GM19193 (cell line): Measurements from ENCODE around the gene PABPN1L.

ENCODE experiments used
- POLR2A ChIP-seq: IDR thresholded peaks from 4 replicates; pipeline ENCODE4 v1.6.1; 2011; ENCODE audit not compliant: insufficient read depth, insufficient read length; ENCODE audit errors: extremely low read depth

PABPN1L gene

DNA sequence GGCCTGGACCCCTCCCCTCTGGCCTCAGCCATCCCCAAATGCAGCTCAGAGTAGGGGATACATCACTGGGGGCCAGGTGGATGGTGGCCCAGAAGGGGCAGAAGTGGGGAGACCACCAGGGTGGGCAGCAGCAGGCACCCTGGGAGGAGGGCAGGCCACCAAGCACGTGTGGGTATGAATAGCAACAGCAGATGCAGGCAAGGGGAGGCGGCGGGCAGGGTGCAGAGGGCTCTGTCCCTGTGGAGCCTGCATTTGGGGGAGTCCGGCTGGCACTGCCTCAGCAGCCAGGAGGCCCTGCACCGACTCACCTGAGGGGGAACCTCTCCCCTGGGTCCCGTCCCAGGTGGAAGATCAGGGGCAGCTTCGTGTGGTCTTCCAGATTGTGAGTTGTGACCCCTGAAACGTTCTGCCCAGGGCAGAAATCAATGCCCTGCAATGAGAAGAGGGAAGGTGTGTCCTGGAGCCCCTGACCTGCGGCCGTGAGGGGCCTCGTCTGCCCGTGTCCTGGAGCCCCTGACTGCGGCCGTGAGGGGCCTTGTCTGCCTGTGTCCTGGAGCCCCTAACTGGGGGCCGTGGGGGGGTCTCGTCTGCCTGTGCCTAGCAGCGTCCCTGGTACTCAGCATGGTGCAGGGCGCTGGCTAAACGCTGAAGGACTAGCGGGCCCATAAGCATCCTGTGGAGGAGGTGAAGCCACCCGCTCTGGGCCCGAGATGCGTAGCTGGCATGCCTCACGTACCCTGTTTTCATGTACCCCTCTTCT is 44.0 kb downstream of the PABPN1L start:
- no peak for TF ChIP-seq POLR2A

DNA sequence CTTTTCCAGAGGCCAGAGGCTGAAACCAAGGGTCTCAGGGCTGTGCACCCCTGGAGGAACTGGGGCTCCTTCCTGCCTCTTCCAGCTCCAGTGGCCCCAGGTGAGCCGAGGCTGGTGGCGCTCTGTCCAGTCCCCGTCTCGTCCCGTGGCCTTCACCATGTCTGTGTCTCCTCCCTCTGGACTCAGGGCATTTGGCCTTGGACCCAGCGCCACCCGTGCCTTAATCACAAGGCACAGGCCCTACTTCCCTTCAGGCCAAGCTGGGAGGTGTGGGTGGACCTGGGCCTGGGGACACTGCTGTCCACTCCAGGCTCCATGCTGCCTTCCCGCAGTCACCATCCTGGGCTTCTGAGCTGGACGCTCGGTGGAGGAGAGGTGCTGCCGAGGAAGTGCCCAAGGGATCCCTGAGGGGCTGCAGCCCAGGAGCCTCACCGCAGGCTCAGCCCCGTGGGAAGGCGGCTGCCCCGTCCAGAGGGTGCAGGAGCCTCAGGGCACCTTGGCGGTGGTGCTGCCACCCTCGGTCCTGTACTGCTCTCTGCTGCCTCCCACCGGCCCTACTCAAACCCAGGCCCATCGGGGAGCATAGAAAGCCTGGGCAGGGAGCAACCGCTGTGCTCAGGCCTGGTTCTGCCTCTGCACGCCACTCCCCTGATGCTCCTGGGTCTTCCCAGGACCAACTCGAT is 45.2 kb downstream of the PABPN1L start:
- no peak for TF ChIP-seq POLR2A

- no peak for TF ChIP-seq POLR2A
These were observed 46.0 kb downstream of the PABPN1L start for GRCh38 chr16:88820385-88821025.

GRCh38 chr16:88819126-88819525 is 47.3 kb downstream of the PABPN1L start:
- TF ChIP-seq POLR2A: no peak

DNA sequence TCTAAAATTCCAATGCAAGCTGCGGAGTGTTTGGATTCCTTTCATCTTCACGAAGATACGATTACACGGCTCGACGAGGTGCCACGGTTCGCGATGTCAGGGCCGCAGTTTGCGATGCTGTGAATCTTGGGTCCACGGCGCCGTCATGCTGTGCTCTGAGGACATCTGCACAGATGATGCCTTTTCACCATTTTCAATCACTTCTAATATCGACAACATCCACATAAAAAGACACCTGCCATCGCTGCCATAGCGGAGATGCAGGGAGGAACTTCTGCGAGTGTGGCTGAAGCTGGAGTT is 47.9 kb downstream of the PABPN1L start:
- no peak for TF ChIP-seq POLR2A

DNA sequence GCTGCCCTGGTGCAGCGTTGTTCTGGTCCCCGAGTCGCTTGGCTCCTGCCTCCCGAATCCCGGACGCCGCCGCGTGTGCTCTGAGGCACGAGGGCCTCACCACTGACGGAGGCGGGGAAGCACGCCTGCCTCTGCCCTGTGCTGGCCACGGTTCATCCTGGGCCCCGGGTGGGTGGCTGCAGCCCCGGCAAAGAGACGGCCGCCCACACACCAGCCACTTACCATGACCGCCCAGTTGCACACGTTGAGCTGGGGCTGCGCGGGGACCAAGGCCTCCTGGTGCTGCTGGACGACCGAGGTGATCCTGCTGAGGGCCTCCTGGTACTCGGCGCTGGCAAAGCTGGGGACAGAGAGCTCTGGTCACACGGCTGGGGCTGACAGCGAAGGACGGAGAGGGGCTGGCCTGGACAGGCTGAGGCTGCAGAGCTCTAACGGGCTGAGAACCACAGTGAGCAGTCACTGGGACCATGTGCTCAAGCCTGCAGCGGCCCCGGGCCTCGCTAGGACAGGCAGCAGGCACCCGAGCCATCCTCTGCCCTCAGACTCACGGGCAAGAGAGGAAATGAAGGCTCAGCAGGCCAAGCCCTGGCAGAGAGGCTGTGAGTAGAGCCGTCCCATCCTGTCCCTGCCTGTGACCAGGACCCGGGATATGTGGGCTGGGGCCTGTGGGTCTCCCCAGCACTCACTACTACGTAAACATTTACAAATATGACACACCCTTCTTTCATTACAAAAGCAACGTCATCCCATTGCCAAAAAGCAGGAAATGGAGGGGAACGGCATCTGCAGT is 48.5 kb downstream of the PABPN1L start:
- no peak for TF ChIP-seq POLR2A

- no peak for TF ChIP-seq POLR2A
These were observed 49.5 kb downstream of the PABPN1L start for GRCh38 chr16:88816736-88817535.

DNA sequence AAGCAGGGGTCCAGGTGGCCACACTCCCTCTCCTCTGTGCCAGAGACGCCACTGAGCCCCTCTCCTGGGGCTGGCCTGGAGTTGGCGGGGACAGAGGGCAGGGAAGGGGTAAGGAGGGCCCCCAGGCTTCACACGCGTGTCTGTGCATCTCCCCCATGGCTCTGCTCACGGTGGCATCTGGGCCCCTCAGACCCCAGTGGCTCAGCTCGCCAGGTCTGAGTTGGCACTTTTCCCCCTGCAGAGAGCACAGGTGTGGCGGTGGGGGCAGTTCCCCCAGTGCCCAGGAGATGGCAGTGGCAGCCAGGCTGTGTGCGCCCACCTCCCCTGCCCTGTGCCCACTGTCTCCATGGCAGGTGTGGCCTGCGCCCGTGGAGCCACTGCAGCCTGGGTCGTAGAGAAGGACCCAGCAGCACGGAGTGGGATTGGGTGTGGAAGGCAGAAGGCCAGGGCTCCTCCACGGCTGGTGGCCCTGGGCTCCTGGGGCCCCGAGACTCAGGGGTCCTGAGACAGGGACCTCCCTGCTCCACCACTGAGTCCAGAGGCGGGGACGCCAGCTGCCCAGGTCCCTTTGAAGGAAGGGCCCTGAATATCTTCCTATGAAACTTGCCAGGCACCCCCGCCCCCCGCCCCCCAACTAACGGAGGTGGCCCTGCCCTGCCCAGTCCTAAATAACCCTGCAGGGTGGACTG is 50.4 kb downstream of the PABPN1L start:
- TF ChIP-seq POLR2A: no peak

- TF ChIP-seq POLR2A: no peak
These were observed 51.2 kb downstream of the PABPN1L start for GRCh38 chr16:88815227-88815626.

DNA sequence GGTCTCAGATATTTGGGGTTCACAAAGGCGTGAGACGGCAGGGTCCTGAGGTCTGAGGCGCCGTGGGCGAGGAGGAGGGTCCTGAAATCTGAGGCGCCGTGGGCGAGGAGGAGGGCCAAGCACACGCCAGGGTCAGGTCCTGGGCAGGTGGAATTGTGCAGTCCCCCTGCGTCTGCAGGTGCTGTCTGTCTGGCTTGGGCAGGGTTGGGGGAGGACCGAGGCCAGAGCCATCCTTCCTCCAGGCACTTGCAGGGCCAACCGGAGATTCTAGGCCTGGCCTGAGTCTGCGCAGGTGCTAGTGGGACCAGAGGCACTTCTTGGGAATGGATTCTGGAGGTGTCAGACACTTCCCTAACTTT is 52.3 kb downstream of the PABPN1L start:
- TF ChIP-seq POLR2A: no peak
